ENCODE results near the gene SLC6A1.

- TF ChIP-seq TAF1 (IDR thresholded peaks at IDR 0.05; ENCODE audit: borderline replicate concordance, low read depth, low read length) (no peak), POLR2A (IDR thresholded peaks at IDR 0.05; ENCODE audit: low read depth, low read length) (no peak), POLR2AphosphoS5 (IDR thresholded peaks at IDR 0.05; ENCODE audit: low read depth, low read length) (no peak)
Observed at GRCh38 chr3:10960255-10960654, 32.3 kb upstream of the SLC6A1 start.

Measured in GM12892 (cell line).